Lung (tissue), 12 donors: Measurements from ENCODE around the gene ULK3. TPM values are rescaled to one million over a fixed set of nuclear protein-coding genes. Genes with fewer than 3 reads are reported as not detected.

Experiments
- ATAC-seq: fragments of 200-7000 bp; cut with Tn5 transposase; one replicate; pipeline ENCODE4 v1.9.1; 2020; ENCODE audit warnings: moderate number of reproducible peaks; ENCODE audit not compliant: insufficient read depth, low FRiP score
- DNase-seq, 3 donors: peaks; one replicate each; pipeline ENCODE4 v3.0.0-alpha.2; 2013 to 2017
- H3K27ac ChIP-seq, 2 donors: one replicate each; pipeline ENCODE4 v1.5.1; 2013; ENCODE audit warnings: mild to moderate bottlenecking in 2 of 2, moderate library complexity in 2 of 2, control low read depth in 1 of 2, inconsistent platforms in 1 of 2, low read depth in 1 of 2, low read length in 1 of 2
- H3K27me3 ChIP-seq, 3 donors: one replicate each; pipeline ENCODE4 v1.5.1; 2013; ENCODE audit warnings: low read length in 2 of 3; ENCODE audit not compliant: control insufficient read depth in 3 of 3, insufficient read depth in 3 of 3
- H3K36me3 ChIP-seq, 4 donors: one replicate each; pipeline ENCODE4 v1.5.1; 2013; ENCODE audit warnings: low read length in 4 of 4, mild to moderate bottlenecking in 1 of 4, moderate library complexity in 1 of 4; ENCODE audit not compliant: control insufficient read depth in 4 of 4, insufficient read depth in 4 of 4
- H3K4me1 ChIP-seq, 5 donors: one replicate each; pipeline ENCODE4 v1.5.1; 2013; ENCODE audit warnings: low read length in 5 of 5, mild to moderate bottlenecking in 2 of 5, moderate library complexity in 1 of 5; ENCODE audit not compliant: control insufficient read depth in 5 of 5, insufficient read depth in 5 of 5
- H3K4me3 ChIP-seq: one replicate; pipeline ENCODE4 v1.5.1; 2013; ENCODE audit warnings: mild to moderate bottlenecking, control low read depth, moderate library complexity
- H3K9ac ChIP-seq, 2 donors: one replicate each; pipeline ENCODE4 v1.5.1; 2013; ENCODE audit warnings: low read length in 2 of 2, control low read depth in 1 of 2; ENCODE audit not compliant: insufficient read depth in 1 of 2
- H3K9me3 ChIP-seq, 4 donors: one replicate each; pipeline ENCODE4 v1.5.1; 2013; ENCODE audit warnings: low read length in 3 of 4, mild to moderate bottlenecking in 1 of 4, moderate library complexity in 1 of 4; ENCODE audit not compliant: control insufficient read depth in 4 of 4, insufficient read depth in 3 of 4
- CTCF ChIP-seq: IDR thresholded peaks from 2 replicates; pipeline ENCODE4 v1.5.1; 2012; ENCODE audit warnings: mild to moderate bottlenecking; ENCODE audit errors: control extremely low read depth, extremely low read depth
- WGBS, 2 donors: extraction: QIAGEN DNeasy Blood & Tissue Kit; methylation state at CpG; one replicate each; pipeline ENCODE4 v1.1.7; 2013; 5-methylcytosine and 5-hydroxymethylcytosine counted together
- polyA plus RNA-seq, 2 donors: library from polyadenylated mRNA; stranded (reverse); fragments of 200-250 nt; gene quantifications; one replicate each; pipeline ENCODE4 v1.2.1, GENCODE V29; 2013
- total RNA-seq, 2 donors: library from RNA; depleted of rRNA in 1 of 2; stranded (reverse); fragments of >200 nt in 1 of 2; gene quantifications; one replicate each; pipeline ENCODE4 v1.2.1, GENCODE V29; 2014 to 2021
- donor health status: control.
- donor health status: control.
- donor health status: Bipolar disorder and iron deficiency.
- donor health status: healthy.
- donor health status: DM: yes; HTN: yes; CAD: no.

The ULK3 gene
- total and polyA plus RNA-seq, 4 donors: 20.6 to 54.5 (median 38.7) TPM

GRCh38 chr15:74840851-74841775 lies 1.8 kb downstream of the ULK3 start:
- H3K4me1 ChIP-seq: peaks cover 0 to 15% (median 0%) of the 10 kb centered on the region in 5 donors
- no peak overlapping the region for H3K27ac ChIP-seq
- no peak overlapping the region for H3K9ac ChIP-seq
- no peaks in the 10 kb centered on the region for H3K9me3 ChIP-seq
- 89 to 91% methylated on average over 9 of the region's 9 CpGs for WGBS, 2 donors
- H3K27me3 ChIP-seq: no peaks in the 10 kb centered on the region
- no peak for DNase-seq
- no peak overlapping the region for H3K4me3 ChIP-seq
- TF ChIP-seq CTCF: no peak
- peaks cover 0 to 37% (median 4%) of the 10 kb centered on the region in 4 donors for H3K36me3 ChIP-seq
- ATAC-seq: no peak

- Histone ChIP-seq H3K36me3 (peaks cover 0 to 29% (median 0%) of the 10 kb centered on the region in 4 donors), H3K4me3 (no peak overlapping the region), H3K27me3 (no peaks in the 10 kb centered on the region), H3K9me3 (no peaks in the 10 kb centered on the region), H3K4me1 (peaks cover 0 to 15% (median 0%) of the 10 kb centered on the region in 5 donors), H3K27ac (no peak overlapping the region), H3K9ac (no peak overlapping the region)
- ATAC-seq (no peak), DNase-seq (no peak)
- 88 to 89% methylated on average over 26 to 31 of the region's 31 CpGs for WGBS, 2 donors
- TF ChIP-seq CTCF: no peak
Measured at GRCh38 chr15:74839526-74840395, 3.2 kb downstream of the ULK3 start.

DNA sequence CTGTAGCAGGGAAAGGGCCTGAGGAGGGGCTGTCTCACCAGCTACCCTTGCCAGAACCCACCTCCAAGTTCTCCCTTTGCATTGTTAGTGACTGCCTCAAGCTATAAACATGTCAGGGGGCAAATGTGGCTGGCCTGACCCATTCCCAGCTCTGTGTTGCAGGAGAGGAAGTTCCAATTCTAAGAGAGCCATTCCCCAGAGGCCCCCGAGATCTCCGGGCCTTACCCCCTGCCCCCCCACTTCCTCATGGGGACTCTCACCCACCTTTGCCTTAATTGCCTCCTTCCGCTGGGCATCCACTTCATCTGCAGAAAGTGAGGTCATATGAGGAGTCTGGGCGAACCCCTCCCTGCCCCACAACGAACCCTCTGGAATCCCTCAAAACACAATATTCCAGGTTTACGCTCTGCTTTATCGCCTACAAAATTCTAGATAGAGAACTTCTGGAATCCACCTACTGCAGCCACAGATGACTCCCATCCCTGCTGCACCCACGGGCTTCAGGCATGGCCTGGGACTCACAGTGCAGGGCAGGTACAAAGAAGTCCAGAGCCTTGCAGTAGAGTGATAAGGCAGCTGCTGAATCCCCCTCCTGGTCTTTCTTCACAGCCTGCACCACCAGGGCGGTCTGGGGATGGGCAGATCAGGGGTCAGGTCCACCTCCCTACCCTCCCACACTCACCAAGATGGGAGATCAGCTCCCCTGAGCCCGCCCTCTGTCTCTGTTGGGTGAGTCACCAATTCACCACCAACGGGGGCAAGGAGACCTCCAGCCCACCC lies 4.0 kb downstream of the ULK3 start:
- TF ChIP-seq CTCF: no peak
- no peak overlapping the region for H3K4me3 ChIP-seq
- ATAC-seq: no peak
- H3K36me3 ChIP-seq: peaks cover 0 to 29% (median 0%) of the 10 kb centered on the region in 4 donors
- H3K9me3 ChIP-seq: no peaks in the 10 kb centered on the region
- no peaks in the 10 kb centered on the region for H3K27me3 ChIP-seq
- peaks cover 0 to 12% (median 0%) of the 10 kb centered on the region in 5 donors for H3K4me1 ChIP-seq
- no peak for DNase-seq
- H3K27ac ChIP-seq: no peak overlapping the region
- H3K9ac ChIP-seq: no peak overlapping the region
- 81 to 87% methylated on average over 11 of the region's 11 CpGs for WGBS, 2 donors
